Heart left ventricle (tissue), 16 donors: Measurements from ENCODE around the gene SND1. TPM values are rescaled to one million over a fixed set of nuclear protein-coding genes. Genes with fewer than 3 reads are reported as not detected.

Experiments used
- ATAC-seq, 4 donors: fragments of 200-7000 bp; cut with Tn5 transposase; one replicate each; pipeline ENCODE4 v1.9.1; 2020 to 2022; ENCODE audit warnings: moderate library complexity in 4 of 4, mild to moderate bottlenecking in 3 of 4, moderate number of reproducible peaks in 1 of 4
- DNase-seq, 5 donors: peaks; one replicate each; pipeline ENCODE4 v3.0.0-alpha.2; 2020
- H3K27ac ChIP-seq, 12 donors: fragments of 200-600 bp; sonication (generic) in 4 of 12; one replicate each; pipeline versions ENCODE4 v1.5.0 to v1.8.0; 2016 to 2022; ENCODE audit warnings: mild to moderate bottlenecking in 2 of 12
- H3K27me3 ChIP-seq, 9 donors: fragments of 200-600 bp; sonication (generic) in 2 of 9; one replicate each; pipeline versions ENCODE4 v1.5.1 to v1.8.0; 2016 to 2022; ENCODE audit warnings: mild to moderate bottlenecking in 3 of 9
- H3K36me3 ChIP-seq, 9 donors: fragments of 200-600 bp; sonication (generic) in 2 of 9; one replicate each; pipeline versions ENCODE4 v1.5.0 to v1.8.0; 2018 to 2022; ENCODE audit warnings: mild to moderate bottlenecking in 2 of 9
- H3K4me1 ChIP-seq, 12 donors: fragments of 200-600 bp; sonication (generic) in 4 of 12; one replicate each; pipeline versions ENCODE4 v1.5.0 to v1.8.0; 2016 to 2022; ENCODE audit warnings: mild to moderate bottlenecking in 3 of 12
- H3K4me3 ChIP-seq, 12 donors: fragments of 200-600 bp; sonication (generic) in 4 of 12; one replicate each; pipeline versions ENCODE4 v1.5.0 to v1.8.0; 2017 to 2022; ENCODE audit warnings: mild to moderate bottlenecking in 9 of 12, moderate library complexity in 4 of 12
- H3K9me3 ChIP-seq, 12 donors: fragments of 200-600 bp; sonication (generic) in 4 of 12; one replicate each; pipeline versions ENCODE4 v1.5.0 to v1.8.0; 2016 to 2022; ENCODE audit warnings: mild to moderate bottlenecking in 1 of 12
- POLR2A ChIP-seq, 2 donors: fragments of 450-650 bp; IDR thresholded peaks; one replicate each; pipeline ENCODE4 v1.6.1; 2017; ENCODE audit warnings: antibody characterized with exemption in 2 of 2, mild to moderate bottlenecking in 2 of 2, moderate library complexity in 2 of 2
- WGBS, 4 donors: extraction: QIAGEN DNeasy Blood & Tissue Kit in 2 of 4; methylation state at CpG; one replicate each; pipeline versions ENCODE4 v1.1.5 to v1.1.7; 2013 to 2018; 5-methylcytosine and 5-hydroxymethylcytosine counted together
- intact Hi-C, 10 donors: fragments of 100-400 bp; cut with DNase I; formaldehyde crosslinking; loops; one replicate each; pipeline versions ENCODE4 v1.11.1 to v1.14.2; 2022
- polyA plus RNA-seq, 2 donors: library from polyadenylated mRNA; stranded (reverse); fragments of 200-250 nt; gene quantifications; one replicate each; pipeline ENCODE4 v1.2.3, GENCODE V29; 2013
- total RNA-seq, 9 donors: library from RNA; depleted of rRNA in 2 of 9; stranded (reverse); fragments of >200 nt in 2 of 9; fragmentation: NEBNext Ultra II Directional in 3 of 9; extraction: Animal tissue kit (Norgen Biotek cat#: 25700) in 3 of 9; gene quantifications; one replicate each; pipeline versions ENCODE4 v1.1.0 to v1.2.4, GENCODE V29; 2016 to 2023
- TF ChIP-seq, protein P1 (sequence below), 12 donors: fragments of 200-600 bp; sonication (generic) in 4 of 12; IDR thresholded peaks; one replicate each; pipeline versions ENCODE4 v1.5.0 to v1.8.0; 2018 to 2022; ENCODE audit warnings: antibody characterized with exemption in 12 of 12, mild to moderate bottlenecking in 5 of 12
- donor health status: ischemic (EF 13 %, LVEDD 7.1; RV severe dilation, severe dysfunction).
- donor health status: healthy with polysubstance abuse.
- donor health status: DM: no; HTN: yes; CAD: no.
- donor health status: DM: no; HTN: no; CAD: no.
- donor health status: ischemic (EF 25% LVEDD 6.9; RV normal size, moderate dysfunction).
- donor health status: ischemic (EF 25% LVEDD 5.7; RV mildly dilated, moderate dysfunction).
- donor health status: healthy.
- donor health status: DM: yes; HTN: yes; CAD: no.
- donor health status: ischemic (EF 35%, LVEDD 5.7; RV mildly dilated, moderate dysfunction).
- donor health status: nonischemic (EF 11% LVEDD 7.7; RV severe dilation, severe dysfunction).
- donor health status: DM: yes; HTN: yes; CAD: no.
- donor health status: PGD.
- donor health status: ischemic (EF 29% LVEDD 5.4; RV normal size, mild dysfunction).
- donor health status: nonischemic (EF 23%, LVEDD 6.1; RV moderate dilation, normal function).

The SND1 gene
- total and polyA plus RNA-seq, 11 donors: 45.6 to 115 (median 76.3) TPM

DNA sequence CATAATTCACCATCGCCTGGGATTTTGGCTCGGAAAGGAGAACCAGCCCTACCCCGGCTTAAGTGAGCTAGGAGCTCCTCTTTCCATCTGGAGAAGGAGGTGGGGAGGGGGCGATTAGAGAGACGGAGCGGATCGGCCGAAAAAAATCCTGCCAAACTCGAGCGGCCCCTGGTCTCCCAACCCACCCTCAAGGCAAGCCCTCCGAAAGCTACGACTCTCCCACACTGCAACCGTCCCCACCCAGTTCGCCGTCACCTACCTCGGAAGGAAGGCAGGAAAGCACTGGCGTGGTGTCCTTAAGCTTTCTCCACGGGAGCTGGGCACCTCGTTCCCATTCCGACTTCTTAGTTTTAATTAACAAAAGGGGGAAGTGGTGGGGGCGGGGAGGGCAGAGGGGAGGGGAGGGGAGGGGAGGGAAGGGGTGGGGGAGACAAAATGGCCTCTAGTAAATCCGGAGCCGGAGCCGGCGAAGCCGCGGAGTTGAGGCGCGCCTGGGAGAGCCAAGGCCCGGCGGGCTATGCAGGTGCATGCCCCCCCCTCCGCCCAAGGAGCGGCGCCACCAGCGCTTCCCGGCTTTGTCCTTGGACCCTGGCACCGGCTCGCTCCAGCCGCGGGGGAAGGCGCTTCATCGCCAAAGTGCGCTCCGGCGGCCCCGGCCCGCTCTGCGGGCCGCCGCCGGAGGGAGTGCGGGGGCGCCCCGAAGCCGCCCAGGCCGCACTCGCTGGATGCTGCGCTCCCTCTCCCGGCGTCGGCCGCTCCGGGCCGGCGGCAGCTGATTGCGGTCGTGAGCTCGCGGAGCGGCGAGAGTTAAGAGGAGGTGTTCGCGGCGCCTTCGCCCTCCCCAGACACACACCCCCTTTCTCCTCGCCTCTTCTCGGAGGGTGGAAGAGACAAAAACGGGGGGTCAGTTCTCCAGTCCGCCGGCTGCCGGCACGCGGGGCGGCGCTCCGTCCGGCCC, 378.9 kb downstream of the SND1 start, which contains the start of gene LRRC4:
Gene LRRC4, minus strand, starts transcription at position 784 of the 958 bp plus-strand sequence. CDS start 797 bp downstream, outside the sequence.
- DNase-seq: peak; percentile 31 to 79 (median 43)
- intact Hi-C loops: loop anchor here in 8 of 10 donors (2.0 to 10.0 kb wide), 9 partner anchors 34 to 326 kb away; no protein-coding TSS in a partner anchor
- Histone ChIP-seq H3K27me3 (no peaks in the 10 kb centered on the region), H3K4me3 (peak within 1 kb of the TSS; percentile 49 to 79 (median 60)), H3K4me1 (peaks cover 0 to 51% (median 16%) of the 10 kb centered on the region in 12 donors), H3K27ac (peak within 1 kb of the TSS in 8 of 12 donors; percentile 13 to 66 (median 42)), H3K36me3 (peaks cover 0 to 6% (median 0%) of the 10 kb centered on the region in 9 donors), H3K9me3 (no peaks in the 10 kb centered on the region)
- TF ChIP-seq, protein P1, sequence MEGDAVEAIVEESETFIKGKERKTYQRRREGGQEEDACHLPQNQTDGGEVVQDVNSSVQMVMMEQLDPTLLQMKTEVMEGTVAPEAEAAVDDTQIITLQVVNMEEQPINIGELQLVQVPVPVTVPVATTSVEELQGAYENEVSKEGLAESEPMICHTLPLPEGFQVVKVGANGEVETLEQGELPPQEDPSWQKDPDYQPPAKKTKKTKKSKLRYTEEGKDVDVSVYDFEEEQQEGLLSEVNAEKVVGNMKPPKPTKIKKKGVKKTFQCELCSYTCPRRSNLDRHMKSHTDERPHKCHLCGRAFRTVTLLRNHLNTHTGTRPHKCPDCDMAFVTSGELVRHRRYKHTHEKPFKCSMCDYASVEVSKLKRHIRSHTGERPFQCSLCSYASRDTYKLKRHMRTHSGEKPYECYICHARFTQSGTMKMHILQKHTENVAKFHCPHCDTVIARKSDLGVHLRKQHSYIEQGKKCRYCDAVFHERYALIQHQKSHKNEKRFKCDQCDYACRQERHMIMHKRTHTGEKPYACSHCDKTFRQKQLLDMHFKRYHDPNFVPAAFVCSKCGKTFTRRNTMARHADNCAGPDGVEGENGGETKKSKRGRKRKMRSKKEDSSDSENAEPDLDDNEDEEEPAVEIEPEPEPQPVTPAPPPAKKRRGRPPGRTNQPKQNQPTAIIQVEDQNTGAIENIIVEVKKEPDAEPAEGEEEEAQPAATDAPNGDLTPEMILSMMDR (IDR thresholded peaks at IDR 0.05): peak in 8 of 12 donors; percentile 4 to 40 (median 20)
- no peak for TF ChIP-seq POLR2A (IDR thresholded peaks at IDR 0.05)
- peak in 3 of 4 donors; percentile 5 to 27 (median 9) for ATAC-seq
- 14 to 28% (median 21%) methylated on average over 32 to 87 of the region's 87 CpGs for WGBS, 4 donors

DNA sequence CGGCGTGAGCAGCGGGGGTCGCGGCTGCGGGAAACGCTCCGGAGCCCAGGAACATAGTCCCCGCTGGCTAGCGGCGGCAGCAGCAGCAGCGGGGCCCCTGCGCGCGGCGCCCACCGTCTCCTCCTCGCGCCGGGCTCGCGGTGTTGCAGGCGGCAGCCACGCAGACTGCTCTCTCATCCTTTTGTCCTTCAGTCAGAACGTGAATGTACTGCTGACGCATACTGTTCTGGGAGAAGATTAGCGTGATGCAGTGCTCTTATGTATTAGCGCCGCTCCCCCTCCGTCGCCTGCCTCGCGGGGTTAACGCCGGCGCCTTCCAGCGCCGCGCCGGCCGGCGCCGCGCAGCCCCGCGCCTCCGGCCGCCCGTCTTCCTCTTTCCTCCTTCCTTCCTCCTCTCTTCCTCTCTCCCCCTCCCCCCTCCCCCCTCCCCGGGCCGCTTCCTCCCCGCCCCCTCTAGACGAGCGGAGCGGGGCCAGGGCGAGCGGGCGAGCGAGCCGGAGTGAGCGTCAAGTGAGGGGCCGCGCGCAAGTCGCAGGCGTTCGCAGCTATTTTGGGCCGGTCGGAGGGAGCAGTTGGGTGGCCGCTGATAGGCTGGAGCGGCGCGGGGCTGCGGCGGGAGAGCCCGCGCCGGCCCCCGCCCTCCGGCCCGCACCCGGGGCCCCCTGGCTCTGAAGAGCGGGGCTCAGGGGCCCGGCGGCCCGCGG, 380.1 kb downstream of the SND1 start:
- WGBS, 4 donors: 0 to 1% (median 1%) methylated on average over 43 to 87 of the region's 87 CpGs
- H3K9me3 ChIP-seq: no peaks in the 10 kb centered on the region
- peak overlapping the region in 7 of 12 donors; percentile 27 to 66 (median 42) for H3K27ac ChIP-seq
- intact Hi-C loops: loop anchor here in 8 of 10 donors (2.0 to 10.0 kb wide), 9 partner anchors 35 to 327 kb away; no protein-coding TSS in a partner anchor
- no peaks in the 10 kb centered on the region for H3K27me3 ChIP-seq
- peak; percentile 36 to 77 (median 55) for DNase-seq
- TF ChIP-seq POLR2A (IDR thresholded peaks at IDR 0.05): no peak
- TF ChIP-seq, protein P1 (IDR thresholded peaks at IDR 0.05): peak in 6 of 12 donors; percentile 12 to 49 (median 28)
- peaks cover 0 to 6% (median 0%) of the 10 kb centered on the region in 9 donors for H3K36me3 ChIP-seq
- peak overlapping the region; percentile 34 to 79 (median 60) for H3K4me3 ChIP-seq
- peak; percentile 59 to 84 (median 78) for ATAC-seq
- H3K4me1 ChIP-seq: peaks cover 0 to 42% (median 12%) of the 10 kb centered on the region in 12 donors

DNA sequence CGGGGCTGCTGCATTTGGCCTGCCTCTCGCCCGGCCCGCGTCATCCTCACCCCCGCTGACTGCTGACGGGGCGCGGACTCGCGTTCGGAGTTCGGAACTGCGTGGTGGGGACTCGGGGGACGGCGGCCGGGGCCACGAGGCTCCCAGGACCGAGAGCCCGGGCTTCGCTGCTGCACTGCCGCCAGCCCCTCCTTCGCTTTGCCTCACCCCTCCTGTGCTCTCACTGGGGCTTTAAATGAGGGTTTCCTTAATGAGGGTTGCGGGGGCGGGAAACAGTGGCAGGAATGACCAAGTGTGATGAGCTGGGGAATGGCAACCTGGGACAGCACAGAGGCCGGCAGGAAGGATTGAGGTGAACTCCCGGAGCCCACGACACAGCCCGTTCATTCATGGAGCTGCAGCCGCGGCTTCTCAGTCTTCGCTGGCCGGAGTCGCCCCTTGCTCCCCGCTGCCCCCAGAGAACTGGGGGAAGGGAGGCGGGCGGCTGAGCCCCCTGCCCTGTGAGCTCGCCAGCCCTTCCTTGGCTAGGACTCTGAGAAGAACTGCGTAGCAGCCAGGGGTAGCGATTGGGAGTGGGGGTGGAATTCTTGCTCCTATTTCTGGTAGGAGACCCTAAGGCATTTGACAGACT, 380.7 kb downstream of the SND1 start:
- Histone ChIP-seq H3K36me3 (peaks cover 0 to 6% (median 0%) of the 10 kb centered on the region in 9 donors), H3K27ac (peak overlapping the region in 4 of 12 donors; percentile 27 to 66 (median 35)), H3K4me3 (peak overlapping the region; percentile 34 to 79 (median 60)), H3K9me3 (no peaks in the 10 kb centered on the region), H3K27me3 (no peaks in the 10 kb centered on the region), H3K4me1 (peaks cover 0 to 40% (median 12%) of the 10 kb centered on the region in 12 donors)
- DNase-seq (peak in 3 of 5 donors; percentile 30 to 70 (median 46)), ATAC-seq (peak in 2 of 4 donors; percentile 21 to 39)
- WGBS, 4 donors: 16 to 26% (median 20%) methylated on average over 34 to 41 of the region's 41 CpGs
- intact Hi-C loops: loop anchor here in 8 of 10 donors (5.0 to 10.0 kb wide), 8 partner anchors 90 to 328 kb away; no protein-coding TSS in a partner anchor
- no peak for TF ChIP-seq POLR2A (IDR thresholded peaks at IDR 0.05)
- TF ChIP-seq, protein P1 (IDR thresholded peaks at IDR 0.05): no peak
